Measurements from ENCODE around the gene MEIS1.

The MEIS1 gene

DNA sequence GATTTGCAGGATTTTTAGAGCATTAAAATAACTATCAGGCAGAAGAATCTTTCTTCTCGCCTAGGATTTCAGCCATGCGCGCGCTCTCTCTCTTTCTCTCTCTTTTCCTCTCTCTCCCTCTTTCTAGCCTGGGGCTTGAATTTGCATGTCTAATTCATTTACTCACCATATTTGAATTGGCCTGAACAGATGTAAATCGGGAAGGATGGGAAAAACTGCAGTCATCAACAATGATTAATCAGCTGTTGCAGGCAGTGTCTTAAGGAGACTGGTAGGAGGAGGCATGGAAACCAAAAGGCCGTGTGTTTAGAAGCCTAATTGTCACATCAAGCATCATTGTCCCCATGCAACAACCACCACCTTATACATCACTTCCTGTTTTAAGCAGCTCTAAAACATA is 137.0 kb downstream of the MEIS1 start:
- DNase-seq: no peak

DNA sequence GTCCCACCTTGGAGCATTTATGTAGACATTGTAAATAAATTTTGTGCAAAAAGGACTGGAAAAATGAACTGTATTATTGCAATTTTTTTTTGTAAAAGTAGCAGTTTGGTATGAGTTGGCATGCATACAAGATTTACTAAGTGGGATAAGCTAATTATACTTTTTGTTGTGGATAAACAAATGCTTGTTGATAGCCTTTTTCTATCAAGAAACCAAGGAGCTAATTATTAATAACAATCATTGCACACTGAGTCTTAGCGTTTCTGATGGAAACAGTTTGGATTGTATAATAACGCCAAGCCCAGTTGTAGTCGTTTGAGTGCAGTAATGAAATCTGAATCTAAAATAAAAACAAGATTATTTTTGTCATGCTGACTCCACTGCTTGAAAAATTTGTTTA is 137.5 kb downstream of the MEIS1 start:
- no peak for DNase-seq

DNA sequence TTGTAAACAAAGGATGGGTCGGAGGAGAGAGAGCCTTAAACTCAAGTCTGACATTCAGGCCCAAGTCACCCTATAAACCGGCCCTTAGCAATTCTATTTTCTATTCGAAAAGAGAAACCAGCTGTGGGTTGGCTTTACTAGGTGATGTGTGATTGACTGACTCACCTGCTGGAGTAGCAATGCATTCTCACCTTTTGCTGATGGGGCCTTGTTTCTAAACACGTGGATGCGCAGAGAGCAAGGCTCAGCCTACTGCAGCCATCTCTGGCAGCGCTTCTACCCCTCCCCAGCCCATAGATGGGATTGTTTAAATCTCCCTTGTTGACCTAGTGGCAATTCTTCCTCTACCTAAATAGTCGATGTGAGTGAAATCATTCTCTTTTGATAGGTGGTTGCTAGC is 138.5 kb downstream of the MEIS1 start:
- DNase-seq: no peak

DNA sequence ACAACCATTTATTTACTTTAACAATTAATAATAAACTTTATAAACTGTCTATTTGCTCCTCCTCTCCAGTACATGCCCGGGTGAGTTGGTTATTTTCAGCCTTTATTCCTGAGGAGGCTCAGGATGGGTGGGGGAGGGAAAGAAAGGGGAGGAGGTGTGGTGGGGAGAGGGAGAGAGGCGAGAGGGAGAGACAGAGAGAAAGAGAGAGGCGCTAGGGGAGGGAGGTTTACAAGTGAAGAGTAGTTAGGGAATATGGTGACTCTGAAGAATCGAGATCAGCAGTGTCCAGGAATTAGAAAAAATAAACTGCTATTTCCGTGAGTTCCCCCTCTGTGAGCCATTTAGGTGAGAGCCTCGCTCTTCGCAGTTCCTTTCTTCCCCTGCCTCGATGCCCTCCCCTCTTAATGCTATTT is 138.9 kb downstream of the MEIS1 start:
- DNase-seq: peak; percentile 72

DNA sequence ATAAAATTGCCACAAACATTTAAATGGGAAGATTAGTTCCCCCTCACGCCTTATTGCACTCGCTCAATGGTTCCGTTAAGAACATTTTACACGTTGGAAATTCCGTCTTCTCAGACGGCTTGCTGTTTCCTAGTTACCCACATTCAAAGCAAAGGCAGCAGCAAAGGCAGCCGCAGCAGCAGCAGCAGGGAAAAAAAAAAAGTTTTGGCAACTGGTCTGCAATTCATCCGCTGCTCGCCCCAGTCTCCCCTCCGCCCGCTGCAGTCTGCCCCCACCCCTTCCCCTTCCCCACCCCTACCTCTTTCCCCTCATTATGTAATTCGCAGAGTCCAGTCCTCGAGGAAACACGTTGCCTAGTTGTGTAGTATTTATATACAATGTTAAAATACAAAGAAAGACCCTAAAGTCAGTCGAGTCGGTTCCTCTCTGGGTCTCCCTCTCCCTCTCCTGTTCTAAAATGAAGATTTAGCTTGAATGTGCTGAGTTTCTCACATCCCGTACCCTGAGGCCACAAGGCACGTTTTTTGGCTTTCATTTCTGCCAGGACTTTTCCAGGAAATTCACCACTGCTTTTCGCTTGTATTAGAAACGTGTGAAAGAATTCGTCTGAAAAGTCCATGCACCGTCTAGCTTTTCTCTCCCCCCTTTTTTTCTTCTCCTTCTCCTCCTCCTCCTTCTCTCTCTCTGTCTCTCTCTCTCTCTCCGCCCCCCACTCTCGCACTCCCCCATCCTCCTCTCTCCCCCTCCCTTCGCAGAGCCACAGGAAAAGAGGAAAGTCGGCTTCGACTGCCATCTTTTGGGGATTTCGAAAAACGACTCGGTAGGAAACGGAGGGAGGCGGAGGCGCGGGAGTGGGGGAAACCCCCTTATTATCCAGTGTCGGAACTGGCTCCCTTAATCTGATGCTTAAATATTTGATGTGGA is 140.0 kb downstream of the MEIS1 start:
- peak; percentile 82 for DNase-seq

DNA sequence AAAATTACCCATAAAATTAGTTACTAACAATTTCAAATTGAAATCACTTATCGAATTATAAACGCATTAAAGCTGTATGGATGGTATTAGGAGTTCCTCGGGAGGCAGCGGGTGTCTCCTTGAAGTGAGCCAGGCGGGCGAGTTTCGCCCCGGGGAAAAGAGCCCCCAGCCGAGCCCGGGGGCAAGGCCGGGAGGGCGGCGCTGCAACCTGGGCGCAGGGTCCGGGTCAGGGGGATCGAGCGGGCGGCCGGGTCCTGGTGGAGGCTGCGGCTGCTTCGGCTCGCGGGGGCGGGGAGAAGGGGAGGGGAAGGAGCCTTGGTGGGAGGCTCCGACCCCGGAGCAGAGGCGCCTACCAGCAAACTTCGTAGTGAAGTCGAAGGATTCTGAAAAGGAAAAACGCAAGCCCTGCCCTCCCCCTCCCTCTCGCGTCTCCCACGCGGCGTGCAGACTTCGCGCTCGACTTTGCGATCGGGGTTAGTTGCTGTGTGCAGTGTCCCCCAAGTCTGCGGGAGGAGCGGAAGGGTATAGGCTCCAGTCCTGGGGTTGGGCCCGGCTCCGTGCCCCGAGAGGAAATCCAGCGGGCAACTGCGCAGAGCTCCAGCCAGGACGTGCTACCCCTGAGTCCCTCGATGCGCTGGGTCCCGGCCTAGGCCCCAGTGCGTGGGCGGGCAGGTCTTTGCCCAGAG is 140.8 kb downstream of the MEIS1 start:
- DNase-seq: no peak

DNA sequence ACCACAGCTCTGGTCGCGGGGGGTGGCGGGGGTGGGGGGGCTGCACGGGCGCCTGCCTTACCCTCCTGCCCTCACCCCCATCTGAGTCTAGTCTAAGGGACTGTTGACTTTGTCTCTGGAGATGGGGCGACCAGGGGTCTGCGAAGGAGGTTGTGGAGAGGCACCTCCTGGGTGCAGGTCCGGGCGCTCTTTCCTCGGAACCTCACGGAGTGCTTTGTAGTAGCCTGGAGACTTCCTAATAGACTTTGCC is 141.3 kb downstream of the MEIS1 start:
- DNase-seq: no peak

DNA sequence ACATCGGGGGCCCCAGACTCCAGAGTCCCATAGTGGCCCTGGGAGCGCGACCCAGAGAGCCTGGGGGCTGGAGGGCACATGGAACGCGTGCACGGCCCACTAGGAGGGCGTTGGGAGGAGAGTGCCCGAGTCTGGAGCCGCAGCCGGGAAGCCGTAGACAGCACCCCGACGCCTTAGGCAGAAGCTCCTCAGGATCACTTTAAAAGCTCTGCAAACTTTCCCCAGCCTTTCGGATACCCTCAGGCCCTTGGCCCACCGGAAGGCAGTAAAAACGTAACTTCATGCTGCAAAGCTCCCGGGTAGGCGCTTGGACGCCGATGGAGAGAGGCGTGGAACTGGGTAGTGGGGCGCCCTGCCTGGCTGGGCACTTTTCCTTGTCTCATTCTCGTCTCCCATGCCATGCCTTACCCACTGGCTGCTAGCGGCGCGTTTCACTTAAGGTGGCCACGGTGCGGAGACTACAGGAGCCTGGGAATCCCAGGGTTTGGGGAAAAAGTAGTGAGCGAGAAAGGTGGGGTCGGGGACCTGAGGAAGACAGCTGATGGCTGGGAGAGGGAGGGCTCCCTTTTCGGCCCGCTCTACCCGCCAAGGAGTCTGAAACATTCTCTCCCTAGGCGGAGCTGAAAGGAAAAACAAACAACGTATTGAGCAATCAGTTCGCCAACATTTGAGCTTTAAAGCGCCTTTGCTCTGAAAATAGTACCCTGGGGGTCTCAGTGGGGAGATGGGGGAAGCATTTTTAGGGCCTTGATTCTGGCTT is 141.8 kb downstream of the MEIS1 start:
- DNase-seq: peak; percentile 48

DNA sequence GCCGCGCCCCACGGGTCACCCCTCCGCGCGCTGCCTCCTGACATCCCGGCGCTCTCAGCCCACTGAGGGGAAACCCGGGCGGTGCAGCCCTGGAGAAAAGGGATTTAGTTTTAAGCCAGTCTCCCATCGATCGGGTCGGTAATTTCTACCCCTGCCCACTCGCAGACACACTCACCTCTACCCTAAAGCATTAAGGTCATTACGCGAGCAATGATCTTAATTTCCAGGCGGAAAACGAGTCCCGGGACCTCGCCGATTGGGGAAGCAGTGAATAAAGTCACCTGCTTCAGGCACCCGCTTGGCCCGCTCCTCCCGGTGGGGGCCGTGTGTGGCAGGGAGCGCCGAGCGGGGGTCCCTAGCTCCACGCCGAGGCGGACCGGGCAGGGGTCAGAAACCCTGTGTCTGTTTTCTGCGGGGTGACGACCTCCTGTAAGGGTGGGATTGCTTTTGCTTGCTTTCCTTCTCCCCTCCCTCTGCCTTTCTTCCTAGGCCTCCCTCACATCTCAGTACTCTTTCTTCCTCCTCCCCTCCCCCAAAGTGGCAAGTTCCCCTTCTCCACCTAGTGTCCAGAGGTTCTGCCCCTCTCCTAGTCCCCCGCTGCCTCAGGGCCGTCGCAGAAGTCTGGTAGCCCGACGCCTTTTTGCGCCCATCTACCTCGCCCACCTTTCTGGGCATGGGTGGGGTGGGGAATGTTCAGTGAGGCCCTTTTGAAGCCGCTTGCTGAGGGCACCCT is 142.6 kb downstream of the MEIS1 start:
- peak; percentile 38 for DNase-seq

DNA sequence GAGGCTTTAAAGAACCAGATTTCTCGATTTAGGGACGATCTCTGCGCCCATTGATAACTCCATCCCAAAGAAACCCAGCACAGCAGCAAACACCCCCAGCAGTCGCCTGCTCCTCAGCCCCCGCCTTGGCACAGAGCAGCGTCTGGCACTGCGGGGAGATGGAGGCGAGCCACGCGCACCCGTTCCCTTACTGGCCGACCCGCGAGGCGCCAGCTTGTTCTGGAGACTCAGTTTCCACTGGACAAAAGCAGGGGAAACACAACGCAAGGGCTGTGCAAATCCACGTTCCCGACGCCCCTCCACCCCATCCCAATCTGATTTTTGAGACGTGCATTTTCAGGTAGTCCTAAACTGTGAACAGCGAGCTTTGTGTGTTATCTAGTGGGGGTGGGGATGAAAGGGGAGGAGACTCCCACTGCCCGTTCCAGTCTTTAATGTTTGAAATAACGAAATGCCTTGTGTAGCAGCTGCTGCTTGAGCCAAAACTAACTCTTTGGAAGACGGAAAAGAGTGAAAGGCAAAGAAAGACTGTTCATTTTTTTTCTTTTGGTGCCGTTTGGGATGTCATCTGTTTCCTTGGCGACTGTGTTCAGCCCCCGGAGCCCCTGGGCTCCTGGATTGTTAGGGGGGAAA is 143.2 kb downstream of the MEIS1 start:
- DNase-seq: peak; percentile 76

DNA sequence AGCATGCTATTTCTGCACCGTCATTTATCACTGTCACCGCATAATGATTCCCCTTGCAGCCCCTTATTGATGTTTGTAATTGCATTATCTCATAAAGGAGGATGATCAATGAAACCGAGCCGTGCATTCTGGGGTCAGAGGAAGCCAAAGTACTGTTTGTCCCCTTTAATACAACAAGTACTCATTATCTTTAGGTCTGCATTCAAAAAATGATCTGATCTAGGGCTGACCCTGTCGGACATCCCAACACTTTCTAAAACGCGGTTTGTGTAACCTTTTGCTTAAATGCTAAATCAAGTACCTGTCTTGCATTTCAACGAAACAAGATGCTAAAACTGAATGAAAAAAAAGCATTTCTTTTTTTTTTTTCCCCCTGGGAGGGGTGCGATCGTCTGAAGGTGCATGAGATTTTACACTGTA is 143.8 kb downstream of the MEIS1 start:
- DNase-seq: no peak

DNA sequence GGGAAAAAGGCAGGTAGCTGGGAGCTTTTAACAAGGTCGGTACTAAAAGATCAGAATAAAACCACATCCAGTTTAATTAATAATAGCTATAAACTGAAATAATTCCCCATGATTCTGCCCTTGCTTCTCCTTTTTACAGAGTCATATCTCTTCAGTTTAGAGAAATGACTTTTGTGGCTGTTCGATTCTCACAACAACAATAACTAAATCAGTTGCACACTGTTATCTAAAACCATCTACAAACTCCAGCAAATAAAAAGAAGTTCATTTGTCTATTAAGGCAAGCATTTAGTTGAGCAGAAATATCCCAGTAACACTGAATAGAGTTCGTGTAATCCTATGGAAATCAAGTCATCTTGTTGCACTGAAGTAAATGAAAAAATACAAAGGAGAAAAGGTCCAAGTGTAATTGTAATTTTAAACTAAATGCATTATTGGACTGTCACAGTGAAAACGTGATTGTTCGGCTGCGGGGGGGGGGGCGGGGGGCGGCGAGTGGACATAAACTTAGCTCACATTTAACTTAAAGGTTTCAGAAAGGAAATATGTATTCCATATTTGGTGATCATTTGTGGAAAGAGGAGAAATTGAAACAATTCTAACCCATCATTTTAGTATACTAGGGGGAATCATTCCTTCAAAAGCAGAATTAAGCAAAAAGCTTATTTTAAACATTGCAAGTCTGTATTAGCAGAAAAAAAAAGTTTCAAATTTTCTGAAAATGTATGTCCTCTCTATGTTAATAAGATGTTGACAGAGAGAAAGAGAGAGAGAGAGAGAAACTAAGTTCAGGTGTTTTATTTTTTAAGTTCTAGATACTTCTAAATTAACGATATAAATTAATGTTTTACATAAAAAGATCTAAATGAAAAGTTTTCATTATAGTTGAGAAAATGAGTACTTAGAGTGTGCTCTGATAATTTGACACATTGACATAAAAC is 144.5 kb downstream of the MEIS1 start:
- no peak for DNase-seq

DNA sequence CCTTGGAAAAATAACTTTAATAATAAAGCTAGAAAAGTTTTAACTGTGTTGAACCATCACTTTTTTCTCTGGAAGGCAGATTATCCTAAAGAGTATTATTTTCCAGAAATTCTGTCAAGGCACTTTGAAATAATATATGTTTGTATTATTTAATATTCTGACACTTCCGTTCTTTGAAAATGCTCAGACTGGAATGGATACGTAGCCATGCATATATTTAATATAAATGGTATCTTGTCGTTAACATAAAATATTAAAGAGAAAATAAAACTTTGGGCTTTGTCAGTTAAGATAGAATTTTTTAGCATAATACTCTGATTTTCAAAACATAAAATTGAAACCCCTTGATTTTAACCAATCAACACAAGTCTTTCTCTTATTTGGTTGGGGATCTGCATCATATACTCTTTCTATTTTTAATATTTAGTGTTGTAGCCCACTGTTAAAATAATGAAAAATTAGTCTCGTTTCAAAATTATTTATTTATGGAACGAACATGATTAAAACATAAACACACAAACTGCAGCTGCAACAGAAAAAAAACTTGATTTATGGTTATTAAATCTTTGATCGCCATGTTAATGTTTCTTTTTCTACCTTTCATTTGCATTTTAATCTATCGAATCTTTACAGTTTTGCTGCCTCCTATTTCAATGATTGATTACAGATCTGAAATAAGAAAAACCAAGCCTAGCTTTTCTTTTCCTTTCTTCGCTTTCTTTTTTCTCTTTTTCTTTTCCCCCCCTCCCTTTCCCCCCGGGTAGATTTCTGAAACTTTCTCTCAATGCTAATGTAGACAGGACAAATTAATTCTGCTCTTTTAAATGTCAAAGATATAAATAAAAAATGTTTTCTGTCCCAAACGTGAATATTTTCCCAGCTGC is 145.5 kb downstream of the MEIS1 start:
- DNase-seq: no peak

DNA sequence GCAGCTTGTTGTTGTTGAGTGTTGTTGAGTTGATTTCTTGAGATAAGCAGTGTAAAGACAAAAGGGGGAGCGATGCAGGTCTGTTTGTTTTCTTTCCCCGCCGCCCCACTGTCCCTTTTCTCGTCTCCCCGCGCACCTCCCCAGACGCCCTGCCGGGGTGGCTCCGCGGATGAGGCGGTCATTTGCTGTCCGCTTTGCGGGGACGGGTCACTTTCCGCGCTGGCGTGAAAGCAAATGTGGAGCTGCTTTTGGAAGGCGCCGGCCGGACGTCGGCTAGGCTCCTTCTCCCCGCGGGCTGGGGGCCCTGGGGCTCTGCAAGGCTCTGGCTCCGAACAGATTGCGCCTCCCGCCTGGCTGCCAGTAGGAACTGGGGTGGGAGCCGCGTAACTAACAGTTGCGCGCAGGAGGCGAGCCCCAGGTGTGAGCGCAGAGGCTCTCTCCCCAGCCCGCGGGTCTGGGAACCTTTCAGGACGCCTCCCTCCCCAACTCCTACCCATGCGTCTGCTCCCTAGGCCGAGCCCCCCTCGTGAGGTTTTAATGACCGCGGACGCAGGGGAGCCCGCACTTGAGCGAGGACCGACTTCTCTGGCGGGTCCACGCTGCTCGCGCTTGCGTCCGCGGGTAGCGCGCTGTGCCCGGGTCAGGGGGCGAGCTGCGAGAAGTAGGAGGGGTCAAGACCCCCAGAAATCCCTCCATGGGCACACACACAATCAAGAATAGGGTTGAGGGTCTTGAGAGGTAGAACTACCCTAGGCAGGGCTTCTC is 146.6 kb downstream of the MEIS1 start:
- DNase-seq: no peak

DNA sequence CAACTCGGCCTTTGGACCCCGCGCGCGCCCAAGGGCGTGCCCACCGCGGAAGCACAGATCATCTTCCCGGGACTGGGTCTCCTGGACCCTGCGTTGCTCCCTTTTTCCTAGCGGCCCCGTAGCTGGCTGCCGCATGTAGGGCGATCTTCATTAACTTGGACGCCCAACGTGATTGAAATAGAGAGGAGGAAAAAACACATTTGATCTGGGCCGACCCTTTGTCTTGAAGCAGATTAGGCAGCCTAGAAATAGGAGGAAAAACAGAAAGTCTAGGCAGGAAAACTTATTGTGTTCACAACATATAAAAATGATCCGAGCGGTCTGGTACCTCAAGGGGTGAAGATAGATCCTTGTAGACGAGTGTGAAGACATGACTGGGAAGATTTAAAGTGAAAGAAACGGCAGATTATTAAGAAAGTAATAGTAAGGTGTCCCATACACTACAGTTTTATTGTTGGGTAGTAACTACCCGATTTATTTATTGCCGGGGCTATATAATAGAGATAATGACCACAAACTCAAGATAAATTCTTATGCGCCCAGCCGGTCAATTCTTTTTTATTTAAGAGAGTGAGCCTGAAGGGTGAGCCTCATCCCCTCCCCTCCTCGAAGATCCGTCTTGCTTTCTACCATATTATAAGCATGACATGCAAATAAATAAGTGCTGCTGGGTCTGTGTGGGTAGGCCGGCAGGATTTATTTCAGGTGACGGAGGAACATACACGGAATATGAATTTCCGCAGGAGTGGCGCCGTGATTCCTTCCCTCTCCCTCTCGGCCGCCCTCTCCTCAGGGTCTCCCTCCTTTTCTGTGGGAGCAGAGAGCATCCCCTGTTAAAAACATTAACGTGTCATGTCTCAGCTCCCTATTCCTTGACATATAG is 147.4 kb downstream of the MEIS1 start:
- no peak for DNase-seq

DNA sequence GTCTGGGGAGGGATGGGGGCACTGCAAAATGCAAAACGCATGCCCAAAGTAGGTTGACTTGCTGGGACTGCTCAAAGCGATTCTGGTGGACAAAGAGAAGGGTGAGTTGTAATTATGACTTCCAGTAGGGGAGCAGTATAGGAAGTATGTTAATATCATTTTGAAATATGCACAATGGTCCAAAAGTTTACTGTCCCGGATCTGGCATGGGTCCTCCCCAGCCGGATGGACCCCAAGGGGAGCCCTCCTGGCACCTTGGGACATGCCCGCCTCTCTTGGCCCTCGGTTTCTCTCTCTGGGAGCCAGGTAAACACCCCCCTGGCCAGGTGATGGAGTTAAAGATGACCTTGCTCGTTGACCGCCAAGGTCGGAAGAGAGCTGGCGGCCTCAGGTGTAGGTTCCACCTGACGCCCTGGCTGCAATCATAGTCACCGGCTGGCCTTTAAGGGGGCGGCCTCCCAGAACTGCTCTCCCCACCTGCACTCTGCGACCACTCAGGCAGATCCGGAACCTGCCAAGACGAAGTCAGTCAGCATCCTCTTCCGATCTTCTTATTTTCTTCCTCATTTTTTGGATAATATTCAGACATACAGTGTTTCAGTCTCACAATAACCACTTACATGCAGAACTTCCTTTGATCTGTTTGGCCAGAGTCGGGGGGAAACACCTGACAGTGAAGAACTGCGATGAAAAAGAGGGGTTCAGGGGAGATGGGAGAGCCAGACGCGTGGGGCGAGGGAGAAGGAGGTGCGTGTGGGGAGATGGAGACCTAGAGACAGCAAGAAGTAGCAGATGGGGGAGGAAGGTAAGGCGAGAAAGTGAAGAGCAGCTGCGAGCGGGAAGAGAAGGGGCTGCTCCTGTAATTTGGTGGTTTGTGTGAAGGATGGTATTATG is 148.3 kb downstream of the MEIS1 start:
- no peak for DNase-seq

DNA sequence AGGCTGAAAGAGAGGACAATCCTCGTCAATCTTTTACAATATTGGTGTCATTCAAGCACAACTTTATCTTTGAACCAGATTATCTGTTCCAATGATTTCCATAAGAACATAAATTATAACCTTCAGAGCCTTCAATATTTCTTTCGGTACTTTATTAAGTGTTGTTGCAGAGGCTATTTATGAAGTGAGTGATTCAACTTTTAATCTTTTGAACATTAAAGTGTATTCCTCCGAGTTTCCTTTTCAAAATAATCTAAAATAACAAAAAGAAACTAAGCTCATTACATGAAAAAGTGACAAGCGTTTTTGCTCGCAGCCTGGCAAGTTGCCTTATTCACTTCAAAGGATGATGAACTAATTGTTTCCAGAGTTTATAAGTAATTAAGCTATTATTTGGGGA is 149.0 kb downstream of the MEIS1 start:
- DNase-seq: no peak
